Right ventricle myocardium inferior (tissue), 1 donor: ENCODE measurements around the gene WNT8B. TPM values are rescaled to one million over a fixed set of nuclear protein-coding genes. Genes with fewer than 3 reads are reported as not detected.
A peak's percentile ranks its signal among the peaks of the same experiment; 100 is the strongest.

ENCODE experiments used
- ATAC-seq: fragments of 200-7000 bp; cut with Tn5 transposase; one replicate; pipeline ENCODE4 v1.9.1; 2020; ENCODE audit warnings: mild to moderate bottlenecking, moderate library complexity
- DNase-seq: peaks from one replicate; pipeline ENCODE4 v3.0.0; 2021; ENCODE audit errors: missing footprints
- intact Hi-C: fragments of 100-400 bp; cut with DNase I; formaldehyde crosslinking; loops from one replicate; pipeline ENCODE4 v1.11.0; 2022
- long read RNA-seq: library from polyadenylated mRNA; unstranded; transcript quantifications from one replicate; pipeline ENCODE4 v2.0.0, GENCODE V29; 2021
- total RNA-seq: library from RNA; stranded (reverse); fragmentation: NEBNext Ultra II Directional; extraction: Animal tissue kit (Norgen Biotek cat#: 25700); gene quantifications from one replicate; pipeline ENCODE4 v1.2.1, GENCODE V29; 2021
- donor health status: DM: no; HTN: yes; CAD: no; lungs with severe emphysema.

WNT8B gene, protein sequence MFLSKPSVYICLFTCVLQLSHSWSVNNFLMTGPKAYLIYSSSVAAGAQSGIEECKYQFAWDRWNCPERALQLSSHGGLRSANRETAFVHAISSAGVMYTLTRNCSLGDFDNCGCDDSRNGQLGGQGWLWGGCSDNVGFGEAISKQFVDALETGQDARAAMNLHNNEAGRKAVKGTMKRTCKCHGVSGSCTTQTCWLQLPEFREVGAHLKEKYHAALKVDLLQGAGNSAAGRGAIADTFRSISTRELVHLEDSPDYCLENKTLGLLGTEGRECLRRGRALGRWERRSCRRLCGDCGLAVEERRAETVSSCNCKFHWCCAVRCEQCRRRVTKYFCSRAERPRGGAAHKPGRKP
- total RNA-seq: not detected
- long read RNA-seq: 0 reads

DNA sequence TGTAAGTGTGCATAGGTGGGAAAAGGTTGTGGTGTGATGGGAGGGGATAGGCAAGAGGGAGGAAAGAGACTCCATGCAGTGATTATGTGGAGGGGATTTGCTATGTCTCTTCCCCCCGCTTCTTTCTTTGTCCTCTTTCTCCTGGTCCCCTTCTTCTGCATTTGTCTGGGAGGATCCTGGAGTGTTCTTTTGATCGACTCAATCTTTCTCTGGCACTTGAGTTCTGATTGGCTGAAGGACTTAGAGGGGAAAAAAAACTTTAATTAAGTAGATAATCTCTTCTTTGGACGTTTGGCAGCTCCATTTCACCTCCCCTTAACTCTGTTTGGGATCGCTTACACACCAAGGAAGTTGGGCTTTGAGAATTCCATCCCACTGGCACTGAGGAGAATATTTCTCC is at the start of gene WNT8B:
TSS of gene WNT8B (plus strand) at position 301 of the 400 bp plus-strand sequence. CDS start 160 bp downstream, outside the sequence.
- intact Hi-C loops: no loop called here
- no peak for DNase-seq
- no peak for ATAC-seq

DNA sequence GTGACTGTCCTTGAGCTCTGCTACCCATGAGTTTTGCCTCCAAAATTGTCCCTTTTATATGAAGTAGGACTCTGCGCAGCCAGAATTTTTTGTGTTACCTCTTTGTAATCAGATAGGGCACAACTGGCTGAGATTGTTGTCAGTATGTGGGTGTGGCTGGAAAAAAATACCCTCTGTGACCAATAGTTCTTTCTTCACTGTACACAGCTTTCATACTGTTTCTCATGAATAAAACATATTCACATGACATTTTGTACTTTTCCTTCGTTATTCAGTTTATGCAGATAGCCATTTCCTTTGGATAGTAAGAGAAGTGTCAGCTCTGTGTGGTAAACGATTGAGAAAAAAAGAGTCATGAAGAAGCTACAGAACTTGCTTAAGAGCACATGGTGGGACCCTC is 49.6 kb upstream of the WNT8B start:
- intact Hi-C loops: no loop called here
- ATAC-seq (no peak), DNase-seq (no peak)

DNA sequence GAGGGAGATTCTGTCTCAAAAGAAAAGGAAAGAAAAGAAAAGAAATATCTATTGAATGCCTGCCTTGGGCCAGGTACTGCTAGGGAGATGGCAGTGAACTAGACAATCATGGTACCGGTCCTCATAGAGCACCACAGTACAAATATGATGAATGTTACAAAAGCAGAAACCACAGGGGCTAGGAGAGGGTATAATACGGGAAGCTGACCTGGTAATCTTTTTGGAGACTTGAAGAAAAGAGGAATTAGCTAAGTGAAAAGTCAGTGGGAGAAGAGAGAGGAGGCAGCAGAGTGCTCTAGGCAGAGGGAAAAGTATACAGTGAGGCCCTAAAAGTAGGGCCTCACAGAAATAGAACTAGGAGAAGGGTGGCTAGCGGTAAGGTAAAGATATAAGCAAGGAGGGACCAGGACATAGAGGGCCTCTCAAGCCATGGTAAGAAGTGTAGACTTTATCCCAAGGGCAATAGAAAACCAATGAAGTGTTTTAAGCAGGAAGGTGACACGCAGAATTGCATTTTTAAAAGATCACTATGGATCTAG is 42.8 kb upstream of the WNT8B start:
- DNase-seq (no peak), ATAC-seq (no peak)
- intact Hi-C loops: no loop called here

DNA sequence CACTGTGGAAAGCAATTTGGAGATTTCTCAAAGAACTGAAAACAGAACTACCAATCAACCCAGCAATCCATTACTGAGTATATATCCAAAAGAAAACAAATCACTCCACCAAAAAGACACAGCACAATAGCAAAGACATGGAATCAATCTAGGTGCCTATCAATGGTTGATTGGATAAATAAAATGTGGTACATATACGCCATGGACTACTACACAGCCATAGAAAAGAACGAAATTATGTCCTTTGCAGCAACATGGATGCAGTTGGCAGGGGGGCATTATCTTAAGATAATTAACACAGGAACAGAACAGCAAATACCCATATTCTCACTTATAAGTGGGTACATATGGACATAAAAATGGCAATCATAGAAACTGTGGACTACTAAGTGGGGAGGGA is 35.4 kb upstream of the WNT8B start:
- intact Hi-C loops: no loop called here
- ATAC-seq (no peak), DNase-seq (no peak)

DNA sequence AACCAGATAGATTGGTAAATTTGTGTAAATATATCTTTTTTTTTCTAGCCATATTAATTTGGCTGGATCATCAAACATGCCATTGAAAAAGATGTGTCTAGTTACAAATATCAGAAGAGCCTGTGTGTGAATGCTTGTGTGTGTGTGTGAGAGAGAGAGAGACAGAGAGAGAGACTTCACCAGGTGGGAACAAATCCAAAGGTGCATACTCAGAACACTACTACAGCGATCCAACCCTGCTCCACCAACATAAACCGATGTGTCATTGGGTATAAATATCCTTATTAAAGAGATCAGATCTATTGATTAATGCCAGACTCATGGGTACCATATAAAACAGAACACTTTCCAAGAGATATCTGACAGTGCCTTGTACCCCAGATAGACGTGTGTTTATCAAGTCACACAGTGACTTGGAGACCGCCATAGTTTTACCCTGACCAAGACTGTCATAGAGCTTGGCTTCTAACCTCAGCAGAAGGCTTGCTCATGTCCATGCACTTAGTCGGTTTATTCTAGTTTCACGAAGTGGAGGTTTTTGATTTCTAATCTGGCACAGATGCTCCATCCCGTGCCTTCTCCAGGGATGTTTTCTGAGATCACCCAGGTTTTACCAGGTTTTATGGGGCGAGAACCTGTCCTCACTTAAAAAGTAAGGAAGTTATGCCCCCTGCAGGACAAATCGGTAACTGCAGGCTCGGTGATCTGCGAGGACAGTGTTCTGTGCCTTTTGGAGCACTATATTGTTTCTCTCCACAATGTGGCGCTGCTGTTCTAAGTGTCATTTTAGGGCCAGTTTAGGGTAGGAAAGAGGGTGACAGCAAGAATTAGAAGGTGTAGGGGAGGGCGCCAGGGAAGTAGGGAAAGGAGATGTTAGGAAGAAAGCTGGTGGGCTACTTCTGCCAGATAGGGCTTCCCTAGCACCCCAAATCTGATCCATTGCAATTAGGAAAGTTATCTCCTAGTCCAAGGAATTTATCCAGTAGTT is 29.3 kb upstream of the WNT8B start:
- DNase-seq: peak; percentile 84
- intact Hi-C loops: loop anchor here (1.0 to 5.0 kb wide), 4 partner anchors 85 to 444 kb away; no protein-coding TSS in a partner anchor
- ATAC-seq: peak; percentile 92

DNA sequence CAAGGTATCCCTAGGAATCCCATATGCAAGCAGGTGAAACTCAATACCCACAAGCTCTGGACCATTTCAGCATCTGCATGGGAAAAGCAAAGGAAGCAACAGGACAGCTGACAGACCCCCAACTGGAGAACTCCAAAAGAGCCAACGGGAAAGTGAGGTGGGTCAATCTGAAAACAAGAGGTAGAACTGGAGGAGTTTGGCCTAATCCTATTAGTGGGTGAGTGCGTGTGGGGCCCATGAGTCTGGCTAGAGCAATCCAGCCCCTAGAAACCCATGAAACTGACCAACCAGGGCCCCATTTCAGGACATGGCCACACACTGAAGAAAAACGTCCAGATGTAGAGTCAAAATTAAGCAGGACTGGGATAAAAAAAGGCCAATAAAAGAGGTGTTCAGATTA is 26.6 kb upstream of the WNT8B start:
- no peak for ATAC-seq
- no peak for DNase-seq
- intact Hi-C loops: no loop called here

DNA sequence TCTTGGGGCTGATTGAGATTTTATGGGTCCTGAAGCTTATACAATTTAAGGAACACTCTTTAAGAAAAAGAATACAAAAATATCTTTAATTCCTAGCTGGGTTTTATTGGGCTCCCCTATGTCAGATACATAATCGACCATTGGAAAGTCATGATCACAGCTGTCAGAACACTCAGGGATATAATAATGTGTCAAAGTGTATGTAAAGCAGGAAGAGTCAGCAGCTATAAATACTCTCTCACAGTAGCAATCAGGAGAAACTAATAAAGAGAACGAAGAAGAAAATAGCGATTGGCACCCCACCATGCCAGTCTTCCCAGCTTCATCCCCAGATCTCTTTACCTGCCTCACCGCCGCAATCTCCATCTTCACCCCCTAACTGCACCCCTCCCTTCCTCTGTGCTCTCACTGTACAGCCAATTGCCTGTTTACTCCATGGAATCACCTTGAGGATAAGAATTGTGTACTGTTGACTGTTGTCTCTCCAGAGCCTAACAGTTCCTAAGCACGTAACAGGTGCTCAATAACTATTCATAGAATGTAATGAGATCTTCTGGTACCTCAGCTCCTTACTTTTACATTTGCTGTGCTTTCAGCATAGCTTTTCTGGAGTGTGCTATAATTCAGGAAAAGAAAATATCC is 24.0 kb upstream of the WNT8B start:
- intact Hi-C loops: no loop called here
- ATAC-seq: no peak

DNA sequence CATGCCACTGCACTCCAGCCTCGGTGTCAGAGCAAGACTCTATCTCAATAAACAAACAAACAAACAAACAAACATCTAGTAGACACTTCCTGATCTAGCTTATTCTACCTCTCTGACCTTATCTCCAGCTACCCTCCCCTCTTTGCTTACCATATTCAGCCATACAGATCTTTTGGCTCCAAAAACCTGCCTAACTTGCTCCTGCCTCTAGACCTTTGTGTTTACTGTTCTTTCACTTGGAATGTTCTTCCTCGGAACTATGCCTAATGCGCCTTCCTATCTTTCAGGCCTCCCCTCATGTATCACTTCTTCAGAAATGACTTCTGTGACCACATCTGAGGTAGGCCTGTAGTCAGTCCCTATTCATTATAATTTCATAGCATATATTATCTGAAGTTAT is 20.3 kb upstream of the WNT8B start:
- intact Hi-C loops: no loop called here

More for the DNA sequence above, 24.0 kb upstream of the WNT8B start:
- no peak for DNase-seq

DNA sequence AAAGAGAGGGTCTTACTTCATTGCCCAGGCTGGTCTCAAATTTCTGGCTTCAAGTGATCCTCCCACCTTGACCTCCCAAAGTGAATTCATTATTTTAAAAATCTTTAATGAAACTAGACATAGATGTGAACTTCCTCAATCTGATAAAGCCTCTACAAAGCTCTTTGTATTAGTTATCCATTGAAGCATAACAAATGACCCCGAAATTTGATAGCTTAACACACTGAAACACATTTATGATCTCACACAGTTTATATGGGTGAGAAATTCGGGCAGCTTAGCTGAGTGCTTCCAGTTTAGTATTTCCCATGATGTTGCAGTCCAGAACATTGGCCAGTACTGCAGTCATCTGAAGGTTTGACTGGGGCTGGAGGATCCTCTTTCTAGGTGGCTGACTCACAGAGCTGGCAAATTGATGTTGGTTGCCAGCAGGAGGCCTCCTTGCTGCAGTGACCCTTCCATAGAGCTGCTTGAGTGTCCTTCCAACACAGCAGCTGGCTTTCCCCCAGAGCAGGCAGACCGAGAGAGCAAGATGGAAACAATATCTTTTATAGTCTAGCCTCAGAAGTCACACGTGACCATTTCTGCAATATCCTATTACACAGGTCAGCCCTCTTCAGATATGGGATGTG is 16.6 kb upstream of the WNT8B start:
- intact Hi-C loops: no loop called here
- no peak for DNase-seq
- ATAC-seq: no peak

More for the DNA sequence above, 20.3 kb upstream of the WNT8B start:
- DNase-seq: no peak
- no peak for ATAC-seq

DNA sequence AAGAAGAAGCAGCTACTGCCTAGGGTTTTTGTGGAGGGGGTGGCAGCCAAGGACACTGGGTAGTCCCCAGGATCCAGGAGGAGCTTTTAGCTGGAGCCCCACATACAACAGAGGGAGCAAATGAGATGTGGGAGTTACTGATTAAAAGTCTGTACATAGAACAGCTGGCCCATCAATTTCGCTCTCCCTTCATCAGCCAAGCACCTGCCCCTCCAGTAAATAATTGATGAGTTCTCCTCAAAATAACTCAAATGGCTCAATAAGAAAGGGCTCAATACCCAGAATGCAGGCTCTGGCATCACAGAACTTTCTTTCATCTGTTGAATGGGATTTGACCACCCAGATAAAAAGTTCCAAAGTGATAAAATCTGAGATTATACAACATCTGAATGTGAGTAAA is 15.1 kb upstream of the WNT8B start:
- intact Hi-C loops: no loop called here
- no peak for ATAC-seq
- DNase-seq: no peak

DNA sequence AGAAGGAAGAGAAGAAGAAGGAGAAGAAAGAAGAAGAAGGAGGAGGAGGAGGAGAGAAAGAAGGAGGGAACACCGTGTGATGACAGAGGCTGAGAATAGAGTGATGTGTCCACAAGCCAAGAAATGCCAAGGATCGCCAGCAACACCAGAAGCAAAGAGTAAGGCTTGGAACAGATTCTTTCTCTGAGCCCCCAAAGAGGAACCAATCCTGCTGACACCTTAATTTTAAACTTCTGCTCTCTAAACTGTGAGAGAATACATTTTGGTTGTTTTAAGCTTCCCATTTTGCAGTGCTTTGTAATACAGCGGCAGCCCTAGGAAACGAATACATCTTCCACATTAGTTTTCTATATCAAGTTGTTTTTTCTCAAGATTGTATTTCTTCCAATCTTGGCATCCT is 13.9 kb upstream of the WNT8B start:
- DNase-seq (no peak), ATAC-seq (no peak)
- intact Hi-C loops: no loop called here

DNA sequence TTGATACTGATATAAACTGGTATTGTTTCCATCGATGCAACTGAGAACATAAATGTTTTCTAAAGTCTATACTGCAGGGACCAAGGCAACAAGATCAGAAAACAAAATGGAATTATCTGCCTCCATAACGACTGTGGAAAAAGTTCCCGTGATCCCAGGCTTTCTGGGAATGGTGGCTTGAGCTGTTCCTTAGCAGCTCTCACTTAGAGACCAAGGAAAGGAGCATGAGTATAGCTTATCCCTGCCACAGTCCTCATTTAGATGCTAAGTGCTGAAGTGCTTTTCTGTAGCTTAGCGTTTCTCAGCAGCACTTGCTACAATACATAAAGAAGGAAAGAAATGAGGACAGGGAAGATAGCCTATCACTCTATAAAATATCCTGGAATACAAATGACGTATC is 5.5 kb downstream of the WNT8B start:
- no peak for ATAC-seq
- intact Hi-C loops: no loop called here
- DNase-seq: no peak

DNA sequence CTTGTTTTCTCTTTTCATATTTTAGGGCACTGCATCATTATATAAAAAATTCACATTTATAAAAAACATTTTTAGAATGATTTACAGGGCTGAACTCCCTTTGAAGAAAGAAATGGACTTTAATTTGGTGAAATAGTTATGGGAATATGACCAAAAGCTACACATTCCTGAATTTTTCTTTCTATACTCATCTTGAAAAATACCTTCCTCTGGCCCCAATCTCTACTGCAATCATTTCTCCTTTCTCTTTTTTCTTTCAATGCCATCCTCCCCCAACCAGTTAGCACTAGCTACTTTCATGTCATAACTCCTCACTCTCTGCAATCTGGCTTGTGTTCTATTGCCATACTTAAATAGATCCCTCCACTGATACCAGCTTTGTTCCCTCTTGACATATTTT is 6.2 kb downstream of the WNT8B start:
- ATAC-seq: no peak
- intact Hi-C loops: no loop called here
- DNase-seq: no peak

DNA sequence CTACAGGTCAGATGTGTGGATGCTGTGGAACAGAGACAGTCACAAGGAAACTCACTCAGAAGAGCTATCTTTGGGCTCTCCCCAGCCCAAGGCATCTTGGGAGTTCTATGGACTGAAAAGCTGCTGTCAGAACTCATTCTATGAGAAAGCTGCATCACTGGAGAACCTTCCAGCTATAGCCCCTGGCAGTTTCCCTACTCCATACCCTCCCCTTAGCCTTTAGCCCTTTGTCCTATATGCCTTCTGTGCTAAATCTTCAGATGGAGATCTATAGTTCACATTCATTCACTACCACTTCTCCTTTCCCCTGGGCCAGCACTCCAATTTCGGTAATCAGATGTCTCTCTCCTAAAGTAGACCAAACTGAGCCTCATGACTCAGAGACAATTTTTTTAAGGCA is 6.9 kb downstream of the WNT8B start:
- DNase-seq: no peak
- intact Hi-C loops: no loop called here
- ATAC-seq: no peak

DNA sequence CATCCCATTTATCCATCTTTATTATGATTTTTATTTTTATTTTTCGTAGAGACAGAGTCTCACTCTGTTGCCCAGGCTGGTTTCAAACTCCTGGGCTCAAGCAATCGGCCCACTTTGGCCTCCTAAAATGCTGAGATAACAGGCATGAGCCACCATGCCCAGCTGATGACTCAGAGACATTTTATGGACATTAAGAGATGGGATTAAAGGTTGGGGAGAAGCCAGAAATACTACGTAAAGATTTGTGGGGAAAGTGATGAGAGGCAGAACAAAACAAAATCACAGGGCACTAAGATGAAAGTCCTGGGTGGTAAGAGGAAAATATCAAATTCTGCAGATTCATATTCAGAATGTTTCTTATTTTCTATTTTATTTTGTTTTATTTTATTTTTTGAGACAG is 7.6 kb downstream of the WNT8B start:
- intact Hi-C loops: no loop called here
- DNase-seq (no peak), ATAC-seq (no peak)

DNA sequence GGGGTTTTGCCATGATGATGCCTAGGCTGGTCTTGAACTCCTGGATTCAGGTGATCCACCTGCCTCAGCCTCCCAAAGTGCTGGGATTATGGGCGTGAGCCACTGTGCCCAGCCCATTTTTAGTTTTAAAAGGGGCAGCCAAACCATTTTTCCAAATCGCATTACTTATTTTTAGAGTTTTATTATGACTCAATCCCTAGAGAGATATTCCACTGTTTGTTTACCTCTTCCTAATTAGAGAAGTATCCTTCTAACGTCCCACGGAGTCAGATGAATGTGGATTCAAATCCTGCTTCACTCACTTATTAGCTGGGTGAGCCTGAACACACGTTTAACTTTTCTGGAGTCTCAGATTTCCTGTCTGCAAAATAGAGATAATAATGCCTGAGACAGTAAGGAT is 15.2 kb downstream of the WNT8B start:
- DNase-seq: no peak
- intact Hi-C loops: no loop called here
- ATAC-seq: no peak

DNA sequence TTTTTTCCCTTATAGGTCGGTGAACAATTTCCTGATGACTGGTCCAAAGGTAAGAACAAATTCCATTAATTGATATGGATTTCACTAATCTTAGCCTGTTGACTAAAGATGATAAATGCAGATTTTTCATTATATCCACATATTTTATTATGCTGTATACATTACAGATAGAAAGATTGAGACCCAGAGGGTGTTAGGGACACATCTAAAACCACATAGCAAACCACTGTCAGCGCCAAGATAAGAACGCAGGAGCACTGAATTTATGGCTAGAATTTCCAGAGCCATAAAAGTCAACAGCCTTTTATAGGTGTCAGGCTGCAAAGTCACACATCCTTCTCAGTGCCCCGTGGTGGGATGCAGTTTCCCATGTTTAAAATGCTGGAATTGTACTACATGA is 16.2 kb downstream of the WNT8B start:
- no peak for DNase-seq
- ATAC-seq: no peak
- intact Hi-C loops: no loop called here

DNA sequence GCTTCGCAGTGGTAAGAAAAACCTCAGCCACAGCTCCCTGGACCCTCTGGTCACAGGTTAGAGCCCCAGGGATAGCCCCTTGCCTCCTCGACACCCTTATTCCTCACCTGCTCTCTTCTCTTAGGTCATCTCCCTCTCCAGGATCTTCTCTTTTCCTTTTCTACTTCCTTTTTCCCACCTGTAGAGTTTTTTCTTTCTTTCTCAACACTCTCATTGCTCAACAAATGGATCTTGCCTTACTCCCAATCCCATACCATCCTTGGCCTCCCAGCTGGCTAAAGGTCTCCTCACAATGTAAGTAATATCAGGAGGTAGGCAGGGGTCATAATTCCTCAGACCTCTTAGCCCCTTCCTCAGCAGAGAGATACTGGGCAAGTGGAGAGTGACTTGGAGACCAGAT is 17.2 kb downstream of the WNT8B start:
- intact Hi-C loops: no loop called here
- no peak for ATAC-seq

More for the DNA sequence above, 17.2 kb downstream of the WNT8B start:
- DNase-seq: no peak
